GM20000 (cell line): Measurements from ENCODE around the gene MIB1.

Experiments
- DNase-seq: peaks from one replicate; pipeline ENCODE4 v3.0.0; 2012; ENCODE audit warnings: low spot score
- CTCF ChIP-seq: IDR thresholded peaks from 2 replicates; pipeline ENCODE4 v1.5.1; 2012; ENCODE audit warnings: mild to moderate bottlenecking, control low read depth; ENCODE audit errors: extremely low read depth, missing control alignments

Gene MIB1

GRCh38 chr18:21799721-21800120 is 59.1 kb downstream of the MIB1 start:
- no peak for TF ChIP-seq CTCF
- no peak for DNase-seq

DNA sequence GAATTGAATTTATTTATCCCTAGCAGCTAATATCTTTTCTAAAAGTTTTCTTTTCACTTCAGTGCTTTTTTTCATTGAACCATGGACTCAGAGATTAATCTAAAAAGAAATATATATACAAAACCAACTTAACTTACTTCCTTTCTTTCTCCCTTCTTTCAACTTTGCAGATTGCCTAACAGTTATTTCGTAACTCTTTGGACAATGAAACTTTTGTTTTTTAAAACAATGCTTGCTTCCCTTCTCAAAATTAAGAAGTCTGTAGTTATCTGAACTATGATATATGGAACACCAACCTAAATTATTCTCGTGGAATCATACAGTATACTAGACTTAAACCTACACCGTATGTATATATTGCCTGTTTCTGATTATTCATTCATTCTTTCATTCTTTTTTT is 62.9 kb downstream of the MIB1 start:
- no peak for TF ChIP-seq CTCF
- no peak for DNase-seq

- no peak for TF ChIP-seq CTCF
- no peak for DNase-seq
Observed at GRCh38 chr18:21805771-21806366, 65.3 kb downstream of the MIB1 start.

GRCh38 chr18:21808185-21808584 is 67.6 kb downstream of the MIB1 start:
- no peak for TF ChIP-seq CTCF
- no peak for DNase-seq

GRCh38 chr18:21809725-21810124 is 69.1 kb downstream of the MIB1 start:
- no peak for DNase-seq
- TF ChIP-seq CTCF: no peak

- TF ChIP-seq CTCF: no peak
- DNase-seq: no peak
Observed at GRCh38 chr18:21815101-21815500, 74.5 kb downstream of the MIB1 start.

- DNase-seq: peak; percentile 6
- TF ChIP-seq CTCF: peak; percentile 13
Observed at GRCh38 chr18:21820033-21820810, 79.6 kb downstream of the MIB1 start.
